ENCODE measurements around the gene LRRC26.

LRRC26 gene

DNA sequence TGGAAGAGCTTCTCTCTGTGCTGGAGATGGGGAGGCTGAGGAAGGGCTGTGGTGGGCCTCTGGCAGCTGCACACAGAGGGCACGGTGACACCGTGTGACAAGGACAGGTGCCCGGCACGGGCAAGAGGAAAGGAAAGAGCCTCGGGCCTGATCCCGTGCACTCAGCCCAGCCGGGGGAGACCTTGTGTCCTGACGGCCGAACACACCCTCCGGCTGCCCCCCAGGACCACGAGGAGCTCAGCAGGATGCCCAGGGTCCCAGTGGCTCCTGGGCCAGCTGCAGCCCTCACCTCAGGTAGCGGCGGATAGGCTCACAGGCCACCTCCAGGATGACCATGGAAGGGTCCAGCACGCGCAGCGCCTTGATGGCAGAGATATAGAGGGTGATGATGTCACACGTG lies 13.0 kb upstream of the LRRC26 start:
- Histone ChIP-seq H3K27ac (ENCODE audit: insufficient read depth, low read length, poor library complexity, severe bottlenecking) (no peak overlapping the region), H3K4me1 (ENCODE audit: control insufficient read depth, insufficient read depth, low read length, poor library complexity, severe bottlenecking) (peaks cover 21% of the 10 kb centered on the region), H3K27me3 (replicated peaks; ENCODE audit: control insufficient read depth, insufficient read depth, low read length, poor library complexity, severe bottlenecking) (no peaks in the 10 kb centered on the region), H3K9me3 (ENCODE audit: control insufficient read depth, low read length) (no peaks in the 10 kb centered on the region), H3K4me3 (ENCODE audit: insufficient read depth, low read depth, low read length, poor library complexity, severe bottlenecking) (no peak overlapping the region), H3K36me3 (ENCODE audit: control insufficient read depth, insufficient read depth, low read length) (peaks cover 75% of the 10 kb centered on the region)
- DNase-seq, result no peak

- Histone ChIP-seq H3K36me3 (ENCODE audit: control insufficient read depth, insufficient read depth, low read length) (peaks cover 75% of the 10 kb centered on the region), H3K27me3 (replicated peaks; ENCODE audit: control insufficient read depth, insufficient read depth, low read length, poor library complexity, severe bottlenecking) (no peaks in the 10 kb centered on the region), H3K4me1 (ENCODE audit: control insufficient read depth, insufficient read depth, low read length, poor library complexity, severe bottlenecking) (peaks cover 10% of the 10 kb centered on the region), H3K27ac (ENCODE audit: insufficient read depth, low read length, poor library complexity, severe bottlenecking) (no peak overlapping the region), H3K9me3 (ENCODE audit: control insufficient read depth, low read length) (no peaks in the 10 kb centered on the region), H3K4me3 (ENCODE audit: insufficient read depth, low read depth, low read length, poor library complexity, severe bottlenecking) (no peak overlapping the region)
- DNase-seq, result no peak
Observed at GRCh38 chr9:137181680-137182079, 11.8 kb upstream of the LRRC26 start.

DNA sequence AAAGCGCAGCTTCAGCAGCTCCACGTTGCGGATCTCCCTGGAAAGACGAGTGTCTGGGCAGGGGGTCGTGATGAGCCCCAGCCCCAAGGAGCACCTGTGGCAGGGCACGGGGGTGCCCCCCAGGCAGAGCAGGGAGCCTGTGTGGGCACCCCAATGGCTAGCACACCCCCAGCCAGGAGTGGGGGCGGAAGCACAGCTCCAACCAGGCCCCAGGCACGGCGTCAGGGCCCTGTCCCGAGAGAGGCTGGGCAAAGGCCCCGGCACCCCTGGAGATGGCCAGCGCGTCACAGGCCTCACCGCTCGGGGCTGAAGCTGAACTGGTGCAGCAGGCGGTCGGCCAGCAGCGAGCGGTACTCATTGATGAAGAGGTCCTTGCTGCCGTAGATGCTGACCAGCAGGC lies 10.6 kb upstream of the LRRC26 start:
- Histone ChIP-seq H3K36me3 (ENCODE audit: control insufficient read depth, insufficient read depth, low read length) (peaks cover 67% of the 10 kb centered on the region), H3K9me3 (ENCODE audit: control insufficient read depth, low read length) (no peaks in the 10 kb centered on the region), H3K27ac (ENCODE audit: insufficient read depth, low read length, poor library complexity, severe bottlenecking) (no peak overlapping the region), H3K4me1 (ENCODE audit: control insufficient read depth, insufficient read depth, low read length, poor library complexity, severe bottlenecking) (no peaks in the 10 kb centered on the region), H3K4me3 (ENCODE audit: insufficient read depth, low read depth, low read length, poor library complexity, severe bottlenecking) (no peak overlapping the region), H3K27me3 (replicated peaks; ENCODE audit: control insufficient read depth, insufficient read depth, low read length, poor library complexity, severe bottlenecking) (no peaks in the 10 kb centered on the region)
- no peak for DNase-seq

DNA sequence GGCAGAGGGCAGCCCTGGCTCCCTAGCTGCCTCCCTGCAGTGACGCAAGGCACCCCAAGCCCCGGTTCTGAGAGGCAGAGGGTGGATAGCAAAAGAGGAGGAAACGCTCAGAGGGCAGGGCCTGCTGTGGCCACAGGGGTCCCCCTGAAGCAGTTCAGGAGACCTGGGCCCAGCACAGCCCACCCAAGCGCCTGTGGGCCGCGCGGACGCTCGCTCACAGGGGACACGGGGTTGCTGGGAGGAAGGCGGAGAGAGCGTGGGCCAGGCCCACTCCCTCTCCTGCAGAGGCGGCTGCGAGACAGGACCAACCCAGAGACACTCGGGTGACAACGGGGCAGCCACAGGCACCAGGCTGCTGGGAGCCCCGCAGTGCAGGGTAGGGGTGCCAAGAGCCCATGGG lies 9.9 kb upstream of the LRRC26 start:
- no peak overlapping the region for H3K27ac ChIP-seq (ENCODE audit: insufficient read depth, low read length, poor library complexity, severe bottlenecking)
- H3K36me3 ChIP-seq (ENCODE audit: control insufficient read depth, insufficient read depth, low read length), result peaks cover 62% of the 10 kb centered on the region
- no peaks in the 10 kb centered on the region for H3K9me3 ChIP-seq (ENCODE audit: control insufficient read depth, low read length)
- H3K4me1 ChIP-seq (ENCODE audit: control insufficient read depth, insufficient read depth, low read length, poor library complexity, severe bottlenecking), result no peaks in the 10 kb centered on the region
- no peak for DNase-seq
- H3K4me3 ChIP-seq (ENCODE audit: insufficient read depth, low read depth, low read length, poor library complexity, severe bottlenecking), result no peak overlapping the region
- no peaks in the 10 kb centered on the region for H3K27me3 ChIP-seq (replicated peaks; ENCODE audit: control insufficient read depth, insufficient read depth, low read length, poor library complexity, severe bottlenecking)

GRCh38 chr9:137178939-137179630 lies 9.2 kb upstream of the LRRC26 start:
- peaks cover 55% of the 10 kb centered on the region for H3K36me3 ChIP-seq (ENCODE audit: control insufficient read depth, insufficient read depth, low read length)

GRCh38 chr9:137178201-137178938 lies 8.5 kb upstream of the LRRC26 start:
- H3K4me1 ChIP-seq (ENCODE audit: control insufficient read depth, insufficient read depth, low read length, poor library complexity, severe bottlenecking), result no peaks in the 10 kb centered on the region
- peaks cover 1% of the 10 kb centered on the region for H3K27me3 ChIP-seq (replicated peaks; ENCODE audit: control insufficient read depth, insufficient read depth, low read length, poor library complexity, severe bottlenecking)
- peaks cover 48% of the 10 kb centered on the region for H3K36me3 ChIP-seq (ENCODE audit: control insufficient read depth, insufficient read depth, low read length)
- H3K9me3 ChIP-seq (ENCODE audit: control insufficient read depth, low read length), result no peaks in the 10 kb centered on the region
- H3K4me3 ChIP-seq (ENCODE audit: insufficient read depth, low read depth, low read length, poor library complexity, severe bottlenecking), result no peak overlapping the region
- no peak overlapping the region for H3K27ac ChIP-seq (ENCODE audit: insufficient read depth, low read length, poor library complexity, severe bottlenecking)
- DNase-seq, result no peak

More at GRCh38 chr9:137178939-137179630, 9.2 kb upstream of the LRRC26 start:
- H3K27ac ChIP-seq (ENCODE audit: insufficient read depth, low read length, poor library complexity, severe bottlenecking), result no peak overlapping the region
- no peaks in the 10 kb centered on the region for H3K27me3 ChIP-seq (replicated peaks; ENCODE audit: control insufficient read depth, insufficient read depth, low read length, poor library complexity, severe bottlenecking)
- H3K9me3 ChIP-seq (ENCODE audit: control insufficient read depth, low read length), result no peaks in the 10 kb centered on the region
- no peak for DNase-seq
- no peaks in the 10 kb centered on the region for H3K4me1 ChIP-seq (ENCODE audit: control insufficient read depth, insufficient read depth, low read length, poor library complexity, severe bottlenecking)
- no peak overlapping the region for H3K4me3 ChIP-seq (ENCODE audit: insufficient read depth, low read depth, low read length, poor library complexity, severe bottlenecking)

DNA sequence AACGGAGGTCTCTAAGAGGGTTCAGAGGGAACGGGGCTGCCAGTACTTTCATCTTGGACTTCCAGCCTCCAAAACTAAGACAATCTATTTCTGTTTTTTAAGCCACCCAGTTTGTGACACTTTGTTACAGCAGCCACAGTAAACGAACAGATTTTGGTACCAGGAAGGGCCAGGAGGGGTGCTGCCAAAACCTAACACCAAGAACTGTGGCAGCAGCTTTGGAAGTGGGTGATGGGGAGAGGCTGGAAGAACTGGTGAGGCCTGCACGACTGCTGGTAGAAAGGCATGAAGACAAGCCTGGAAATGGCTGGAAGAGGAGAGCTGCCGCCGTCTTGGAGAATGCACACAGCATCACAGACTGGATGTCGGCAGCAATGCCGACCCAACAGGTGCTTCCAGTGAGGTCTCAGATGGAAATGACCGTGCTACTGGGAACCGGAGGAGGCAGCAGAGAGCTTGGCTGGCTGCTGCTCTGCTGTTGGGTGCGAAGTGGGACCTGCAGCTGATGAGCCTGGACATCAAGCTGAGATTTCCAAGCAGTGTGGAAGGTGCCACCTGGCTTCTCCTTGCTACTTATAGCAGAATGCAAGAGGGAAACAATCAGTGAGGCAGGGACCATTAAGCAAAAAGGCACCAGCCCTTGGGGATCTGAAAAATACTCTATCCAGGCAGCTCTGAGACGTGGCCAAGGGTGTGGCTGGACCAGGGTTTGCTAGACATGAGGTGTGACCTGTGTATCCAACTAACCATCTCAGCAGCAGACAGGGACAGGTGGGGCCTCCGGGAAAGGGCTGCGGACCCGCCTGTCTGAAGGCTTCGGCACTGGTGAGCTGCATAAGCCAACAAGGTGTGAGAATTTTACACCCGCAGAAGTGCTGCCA lies 6.7 kb upstream of the LRRC26 start:
- Histone ChIP-seq H3K27ac (ENCODE audit: insufficient read depth, low read length, poor library complexity, severe bottlenecking) (no peak overlapping the region), H3K27me3 (replicated peaks; ENCODE audit: control insufficient read depth, insufficient read depth, low read length, poor library complexity, severe bottlenecking) (peaks cover 5% of the 10 kb centered on the region), H3K9me3 (ENCODE audit: control insufficient read depth, low read length) (no peaks in the 10 kb centered on the region), H3K4me3 (ENCODE audit: insufficient read depth, low read depth, low read length, poor library complexity, severe bottlenecking) (no peak overlapping the region), H3K36me3 (ENCODE audit: control insufficient read depth, insufficient read depth, low read length) (peaks cover 33% of the 10 kb centered on the region), H3K4me1 (ENCODE audit: control insufficient read depth, insufficient read depth, low read length, poor library complexity, severe bottlenecking) (no peaks in the 10 kb centered on the region)
- DNase-seq, result no peak

GRCh38 chr9:137175345-137175961 lies 5.6 kb upstream of the LRRC26 start:
- Histone ChIP-seq H3K4me3 (ENCODE audit: insufficient read depth, low read depth, low read length, poor library complexity, severe bottlenecking) (no peak overlapping the region), H3K27ac (ENCODE audit: insufficient read depth, low read length, poor library complexity, severe bottlenecking) (no peak overlapping the region), H3K9me3 (ENCODE audit: control insufficient read depth, low read length) (no peaks in the 10 kb centered on the region), H3K36me3 (ENCODE audit: control insufficient read depth, insufficient read depth, low read length) (peaks cover 22% of the 10 kb centered on the region), H3K4me1 (ENCODE audit: control insufficient read depth, insufficient read depth, low read length, poor library complexity, severe bottlenecking) (no peaks in the 10 kb centered on the region), H3K27me3 (replicated peaks; ENCODE audit: control insufficient read depth, insufficient read depth, low read length, poor library complexity, severe bottlenecking) (peaks cover 13% of the 10 kb centered on the region)
- DNase-seq, result no peak

- Histone ChIP-seq H3K27me3 (replicated peaks; ENCODE audit: control insufficient read depth, insufficient read depth, low read length, poor library complexity, severe bottlenecking) (peaks cover 19% of the 10 kb centered on the region), H3K27ac (ENCODE audit: insufficient read depth, low read length, poor library complexity, severe bottlenecking) (no peak overlapping the region), H3K36me3 (ENCODE audit: control insufficient read depth, insufficient read depth, low read length) (peaks cover 16% of the 10 kb centered on the region), H3K4me1 (ENCODE audit: control insufficient read depth, insufficient read depth, low read length, poor library complexity, severe bottlenecking) (no peaks in the 10 kb centered on the region), H3K4me3 (ENCODE audit: insufficient read depth, low read depth, low read length, poor library complexity, severe bottlenecking) (no peak overlapping the region), H3K9me3 (ENCODE audit: control insufficient read depth, low read length) (no peaks in the 10 kb centered on the region)
- no peak for DNase-seq
Observed at GRCh38 chr9:137174722-137175293, 5.0 kb upstream of the LRRC26 start.

Data from effector memory CD4-positive, alpha-beta T cell (primary cell).